Heart right ventricle (tissue), 16 donors: ENCODE measurements around the gene NACC2. TPM values are rescaled to one million over a fixed set of nuclear protein-coding genes. Genes with fewer than 3 reads are reported as not detected.

ENCODE experiments used
- ATAC-seq, 8 donors: fragments of 200-7000 bp; cut with Tn5 transposase; one replicate each; pipeline ENCODE4 v1.9.1; 2020; ENCODE audit warnings: mild to moderate bottlenecking in 8 of 8, moderate library complexity in 8 of 8, moderate number of reproducible peaks in 1 of 8
- DNase-seq, 2 donors: peaks; one replicate each; pipeline ENCODE4 v3.0.0-alpha.2; 2020
- H3K27ac ChIP-seq, 10 donors: fragments of 200-600 bp; sonication (generic) in 2 of 10; one replicate each; pipeline versions ENCODE4 v1.5.0 to v1.8.0; 2020 to 2022; ENCODE audit warnings: mild to moderate bottlenecking in 3 of 10
- H3K27me3 ChIP-seq, 7 donors: fragments of 200-600 bp; one replicate each; pipeline ENCODE4 v1.8.0; 2021 to 2022; ENCODE audit warnings: mild to moderate bottlenecking in 2 of 7
- H3K36me3 ChIP-seq, 9 donors: fragments of 200-600 bp; sonication (generic) in 1 of 9; one replicate each; pipeline versions ENCODE4 v1.5.0 to v1.8.0; 2020 to 2022; ENCODE audit warnings: mild to moderate bottlenecking in 2 of 9
- H3K4me1 ChIP-seq, 9 donors: fragments of 200-600 bp; sonication (generic) in 1 of 9; one replicate each; pipeline versions ENCODE4 v1.5.0 to v1.8.0; 2020 to 2022; ENCODE audit warnings: mild to moderate bottlenecking in 4 of 9
- H3K4me3 ChIP-seq, 10 donors: fragments of 200-600 bp; sonication (generic) in 2 of 10; one replicate each; pipeline versions ENCODE4 v1.5.0 to v1.8.0; 2020 to 2022; ENCODE audit warnings: mild to moderate bottlenecking in 7 of 10, moderate library complexity in 2 of 10
- H3K9me3 ChIP-seq, 11 donors: fragments of 200-600 bp in 10 of 11; sonication (generic) in 2 of 11; one replicate each; pipeline versions ENCODE4 v1.5.0 to v1.8.0; 2013 to 2022; ENCODE audit warnings: mild to moderate bottlenecking in 2 of 11, control low read depth in 1 of 11, moderate library complexity in 1 of 11
- CTCF ChIP-seq, 9 donors: fragments of 200-600 bp; sonication (generic) in 2 of 9; IDR thresholded peaks; one replicate each; pipeline versions ENCODE4 v1.5.0 to v1.8.0; 2021 to 2022; ENCODE audit warnings: antibody characterized with exemption in 9 of 9, mild to moderate bottlenecking in 5 of 9, moderate library complexity in 1 of 9
- WGBS, 2 donors: extraction: QIAGEN DNeasy Blood & Tissue Kit; methylation state at CpG; one replicate each; pipeline ENCODE4 v1.1.7; 2013; ENCODE audit warnings: inconsistent platforms in 1 of 2; 5-methylcytosine and 5-hydroxymethylcytosine counted together
- intact Hi-C, 10 donors: fragments of 100-400 bp; cut with DNase I; formaldehyde crosslinking; loops; one replicate each; pipeline versions ENCODE4 v1.11.1 to v1.14.2; 2022
- polyA plus RNA-seq, 2 donors: library from polyadenylated mRNA; stranded (reverse); fragments of 200-250 nt; gene quantifications; one replicate each; pipeline ENCODE4 v1.2.3, GENCODE V29; 2013
- total RNA-seq, 10 donors: library from RNA; stranded (reverse); fragmentation: NEBNext Ultra II Directional in 3 of 10; extraction: Animal tissue kit (Norgen Biotek cat#: 25700) in 3 of 10; gene quantifications; one replicate each; pipeline versions ENCODE4 v1.2.1 to v1.2.4, GENCODE V29; 2021 to 2023
- donor health status: Arrhythmogenic right ventricular cardiomyopathy.
- donor health status: ischemic (EF 13 %, LVEDD 7.1; RV severe dilation, severe dysfunction).
- donor health status: healthy with polysubstance abuse.
- donor health status: DM: no; HTN: yes; CAD: no.
- donor health status: DM: no; HTN: no; CAD: no.
- donor health status: ischemic (EF 25% LVEDD 6.9; RV normal size, moderate dysfunction).
- donor health status: ischemic (EF 25% LVEDD 5.7; RV mildly dilated, moderate dysfunction).
- donor health status: healthy.
- donor health status: DM: yes; HTN: yes; CAD: no.
- donor health status: Ischemic cardiomyopathy.
- donor health status: ischemic (EF 35%, LVEDD 5.7; RV mildly dilated, moderate dysfunction).
- donor health status: nonischemic (EF 11% LVEDD 7.7; RV severe dilation, severe dysfunction).
- donor health status: DM: yes; HTN: yes; CAD: no.
- donor health status: PGD.
- donor health status: ischemic (EF 29% LVEDD 5.4; RV normal size, mild dysfunction).
- donor health status: nonischemic (EF 23%, LVEDD 6.1; RV moderate dilation, normal function).

The NACC2 gene
- total and polyA plus RNA-seq, 12 donors, result 15.6 to 55.1 (median 39.7) TPM

DNA sequence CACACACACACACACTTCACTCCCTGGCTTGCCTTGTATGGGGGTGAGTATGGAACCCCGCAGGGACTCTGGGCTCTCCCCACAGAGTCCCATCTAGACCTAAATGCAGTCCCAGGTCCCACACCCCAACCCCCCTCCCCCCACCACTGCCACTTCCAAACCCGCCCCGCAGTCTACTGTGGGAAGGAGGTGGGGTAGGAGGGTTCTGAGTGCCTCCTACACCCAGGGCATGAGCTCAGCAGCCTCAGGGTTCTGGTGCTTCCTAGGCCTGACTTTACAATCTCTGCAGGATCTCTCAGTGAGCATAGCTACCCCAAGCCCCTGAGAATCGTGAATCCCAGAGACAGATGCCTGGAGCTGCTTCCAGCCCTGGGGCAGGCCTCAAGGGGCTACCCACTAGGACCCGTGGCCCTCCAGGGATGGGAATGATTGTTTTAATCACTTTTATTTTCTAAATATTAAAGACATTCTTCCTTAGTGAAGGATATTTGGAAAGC is 1.5 kb upstream of the NACC2 start:
- Histone ChIP-seq H3K27me3 (peaks cover 0 to 7% (median 0%) of the 10 kb centered on the region in 7 donors), H3K4me3 (no peak overlapping the region), H3K36me3 (peaks cover 0 to 12% (median 0%) of the 10 kb centered on the region in 9 donors), H3K9me3 (no peaks in the 10 kb centered on the region), H3K4me1 (peaks cover 5 to 50% (median 45%) of the 10 kb centered on the region in 9 donors), H3K27ac (peak overlapping the region in 3 of 10 donors; percentile 88 to 99 (median 99))
- no peak for DNase-seq
- 86 to 89% methylated on average over 5 of the region's 5 CpGs for WGBS, 2 donors
- intact Hi-C loops, result no loop called here
- no peak for TF ChIP-seq CTCF (IDR thresholded peaks at IDR 0.05)
- no peak for ATAC-seq

DNA sequence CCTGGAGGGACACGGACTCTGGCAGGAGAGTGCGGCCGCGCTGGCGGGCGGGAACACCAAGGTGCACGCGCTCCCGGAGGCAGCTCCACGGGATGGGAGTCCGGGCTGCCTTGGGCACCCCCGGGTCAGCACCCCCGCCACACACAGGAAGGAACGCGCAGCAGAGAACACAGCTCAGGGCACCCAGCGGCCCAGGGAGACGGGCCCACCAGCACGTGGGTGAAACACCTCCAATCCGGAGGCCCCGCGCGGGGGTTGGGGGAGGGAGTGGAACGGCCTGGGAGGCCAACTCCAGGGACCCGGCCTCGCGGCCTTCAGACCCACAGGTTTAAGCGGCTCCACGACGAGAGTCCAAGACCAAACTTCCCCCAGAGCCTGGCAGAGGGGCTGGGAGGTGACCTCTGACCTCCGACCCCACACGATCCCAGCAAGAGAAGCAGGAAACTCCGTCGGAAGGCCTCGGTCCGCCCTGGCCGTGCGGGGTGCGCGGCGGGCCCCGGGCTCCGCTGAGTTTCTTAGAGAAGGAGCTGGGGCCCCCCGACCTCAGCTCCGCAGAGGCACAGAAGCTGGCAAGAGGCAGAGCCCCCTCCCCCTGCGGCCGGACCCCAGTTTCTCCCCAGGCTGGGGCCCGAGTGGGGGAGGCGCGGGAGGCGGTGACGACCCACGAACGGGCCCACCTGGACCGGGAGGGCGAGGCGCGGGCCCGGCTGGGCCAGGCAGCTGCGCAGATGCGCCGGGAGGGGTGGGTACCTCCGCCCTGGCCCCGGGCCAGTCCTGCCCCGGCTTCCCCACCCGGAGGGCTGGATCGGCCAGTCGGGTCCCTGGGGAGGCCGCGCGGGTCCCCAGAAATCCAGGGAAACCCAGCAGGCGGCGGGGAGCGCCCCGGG is 851 bp downstream of the NACC2 start:
- TF ChIP-seq CTCF (IDR thresholded peaks at IDR 0.05), result peak in 3 of 9 donors; percentile 14 to 27 (median 22)
- peak; percentile 53 to 84 (median 74) for ATAC-seq
- Histone ChIP-seq H3K27ac (peak overlapping the region; percentile 93 to 99 (median 96)), H3K4me3 (peak overlapping the region; percentile 68 to 94 (median 86)), H3K27me3 (peaks cover 0 to 7% (median 0%) of the 10 kb centered on the region in 7 donors), H3K9me3 (no peaks in the 10 kb centered on the region), H3K4me1 (peaks cover 15 to 71% (median 67%) of the 10 kb centered on the region in 9 donors), H3K36me3 (peaks cover 0 to 12% (median 0%) of the 10 kb centered on the region in 9 donors)
- 1 to 6% methylated on average over 55 to 74 of the region's 74 CpGs for WGBS, 2 donors
- intact Hi-C loops, result loop anchor here in 3 of 10 donors (1.0 to 5.0 kb wide), 3 partner anchors 25 to 101 kb away; partner anchors contain the start of gene TMEM250 (in 1 of the 3)
- DNase-seq, result peak; percentile 83 to 85

- ATAC-seq (peak; percentile 15 to 70 (median 50)), DNase-seq (peak in 1 of 2 donors; percentile 62)
- peaks cover 22 to 71% (median 67%) of the 10 kb centered on the region in 9 donors for H3K4me1 ChIP-seq
- peaks cover 0 to 3% (median 0%) of the 10 kb centered on the region in 7 donors for H3K27me3 ChIP-seq
- intact Hi-C loops, result loop anchor here in 1 of 10 donors (5.0 kb wide), 1 partner anchor 41 kb away; no protein-coding TSS in a partner anchor
- WGBS, 2 donors, result 18 to 27% methylated on average over 16 of the region's 16 CpGs
- TF ChIP-seq CTCF (IDR thresholded peaks at IDR 0.05), result no peak
- peak overlapping the region; percentile 68 to 94 (median 86) for H3K4me3 ChIP-seq
- peaks cover 0 to 12% (median 0%) of the 10 kb centered on the region in 9 donors for H3K36me3 ChIP-seq
- peak overlapping the region; percentile 93 to 99 (median 96) for H3K27ac ChIP-seq
- H3K9me3 ChIP-seq, result no peaks in the 10 kb centered on the region
Measured at GRCh38 chr9:136093346-136093986, 1.6 kb downstream of the NACC2 start.

GRCh38 chr9:136092741-136093140 is 2.3 kb downstream of the NACC2 start:
- H3K9me3 ChIP-seq, result no peaks in the 10 kb centered on the region
- 72 to 75% methylated on average over 9 of the region's 9 CpGs for WGBS, 2 donors
- intact Hi-C loops, result loop anchor here in 1 of 10 donors (5.0 kb wide), 1 partner anchor 40 kb away; no protein-coding TSS in a partner anchor
- no peak for TF ChIP-seq CTCF (IDR thresholded peaks at IDR 0.05)
- no peaks in the 10 kb centered on the region for H3K27me3 ChIP-seq
- peak overlapping the region in 9 of 10 donors; percentile 95 to 99 (median 97) for H3K27ac ChIP-seq
- ATAC-seq, result no peak
- peaks cover 24 to 78% (median 74%) of the 10 kb centered on the region in 9 donors for H3K4me1 ChIP-seq
- peaks cover 0 to 12% (median 0%) of the 10 kb centered on the region in 9 donors for H3K36me3 ChIP-seq
- peak in 1 of 2 donors; percentile 14 for DNase-seq
- peak overlapping the region in 6 of 10 donors; percentile 85 to 94 (median 88) for H3K4me3 ChIP-seq
